Duodenal mucosa (tissue), 2 donors: ENCODE data around the gene PCLAF.
"Not testable (repeated sequence)": the region's sequence is repeated elsewhere in the genome, so short reads cannot be mapped to it uniquely, and the experiment has no call there.

Experiments used
- H3K27ac ChIP-seq: one replicate; pipeline ENCODE4 v1.7.0; 2013; ENCODE audit warnings: low read depth, low read length
- H3K27me3 ChIP-seq, 2 donors: one replicate each; pipeline ENCODE4 v1.7.0; 2013; ENCODE audit warnings: low read length in 2 of 2, control low read depth in 1 of 2; ENCODE audit not compliant: insufficient read depth in 2 of 2, control insufficient read depth in 1 of 2
- H3K36me3 ChIP-seq, 2 donors: one replicate each; pipeline ENCODE4 v1.7.0; 2013; ENCODE audit warnings: low read length in 2 of 2, control low read depth in 1 of 2; ENCODE audit not compliant: insufficient read depth in 2 of 2, control insufficient read depth in 1 of 2
- H3K4me1 ChIP-seq, 2 donors: one replicate each; pipeline ENCODE4 v1.7.0; 2013; ENCODE audit warnings: low read length in 2 of 2, control low read depth in 1 of 2; ENCODE audit not compliant: insufficient read depth in 2 of 2, control insufficient read depth in 1 of 2
- H3K4me3 ChIP-seq, 2 donors: one replicate each; pipeline ENCODE4 v1.7.0; 2013; ENCODE audit warnings: low read length in 2 of 2, low read depth in 1 of 2
- H3K9ac ChIP-seq, 2 donors: one replicate each; pipeline ENCODE4 v1.7.0; 2013; ENCODE audit warnings: low read length in 2 of 2, low read depth in 1 of 2
- H3K9me3 ChIP-seq, 2 donors: one replicate each; pipeline ENCODE4 v1.7.0; 2013; ENCODE audit warnings: low read length in 2 of 2, control low read depth in 1 of 2; ENCODE audit not compliant: control insufficient read depth in 1 of 2

PCLAF gene

GRCh38 chr15:64326458-64326857, 54.8 kb downstream of the PCLAF start:
- not testable (repeated sequence) for H3K9ac ChIP-seq, H3K4me1 ChIP-seq, H3K27ac ChIP-seq, H3K27me3 ChIP-seq, H3K36me3 ChIP-seq, H3K4me3 ChIP-seq, H3K9me3 ChIP-seq

- H3K4me1 ChIP-seq = no peaks in the 10 kb centered on the region
- H3K9ac ChIP-seq = no peak overlapping the region
- H3K27me3 ChIP-seq = no peaks in the 10 kb centered on the region
- no peak overlapping the region for H3K4me3 ChIP-seq
- H3K27ac ChIP-seq = no peak overlapping the region
- no peaks in the 10 kb centered on the region for H3K36me3 ChIP-seq
- H3K9me3 ChIP-seq = no peaks in the 10 kb centered on the region
These were observed 56.9 kb downstream of the PCLAF start for GRCh38 chr15:64324165-64324877.

- no peak overlapping the region for H3K9ac ChIP-seq
- no peaks in the 10 kb centered on the region for H3K27me3 ChIP-seq
- no peak overlapping the region for H3K27ac ChIP-seq
- no peak overlapping the region for H3K4me3 ChIP-seq
- H3K4me1 ChIP-seq = no peaks in the 10 kb centered on the region
- no peaks in the 10 kb centered on the region for H3K36me3 ChIP-seq
- no peaks in the 10 kb centered on the region for H3K9me3 ChIP-seq
These were observed 66.0 kb downstream of the PCLAF start for GRCh38 chr15:64315216-64315615.

- Histone ChIP-seq H3K4me3 (no peak overlapping the region), H3K4me1 (no peaks in the 10 kb centered on the region), H3K27ac (no peak overlapping the region)
These were observed 66.8 kb downstream of the PCLAF start for GRCh38 chr15:64314456-64314855.

More at GRCh38 chr15:64314456-64314855, 66.8 kb downstream of the PCLAF start:
- Histone ChIP-seq H3K9me3 (no peaks in the 10 kb centered on the region), H3K36me3 (no peaks in the 10 kb centered on the region), H3K9ac (no peak overlapping the region), H3K27me3 (no peaks in the 10 kb centered on the region)
